ENCODE data around the gene CCDC27.

Gene CCDC27

DNA sequence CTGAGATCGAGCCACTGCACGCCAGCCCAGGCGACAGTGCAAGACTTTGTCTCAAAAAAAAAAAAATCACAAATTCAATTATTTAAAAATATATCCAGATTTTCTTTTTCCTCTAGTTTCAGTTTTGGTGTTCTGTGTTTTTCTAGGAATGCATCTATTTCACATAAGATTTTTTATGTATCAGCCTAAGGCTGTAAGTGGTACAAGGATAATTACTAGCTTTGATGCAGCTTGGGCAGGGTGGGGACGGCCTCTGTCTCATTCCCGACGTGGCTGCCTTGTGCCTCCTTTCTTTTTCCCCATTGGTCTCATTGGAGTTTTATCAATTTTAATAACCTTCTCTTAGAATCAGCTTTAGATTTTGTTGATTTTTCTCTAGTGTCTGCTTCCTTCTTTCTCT lies 6.9 kb downstream of the CCDC27 start:
- H3K27ac Mint-ChIP-seq: no peak overlapping the region
- TF ChIP-seq, protein P1, sequence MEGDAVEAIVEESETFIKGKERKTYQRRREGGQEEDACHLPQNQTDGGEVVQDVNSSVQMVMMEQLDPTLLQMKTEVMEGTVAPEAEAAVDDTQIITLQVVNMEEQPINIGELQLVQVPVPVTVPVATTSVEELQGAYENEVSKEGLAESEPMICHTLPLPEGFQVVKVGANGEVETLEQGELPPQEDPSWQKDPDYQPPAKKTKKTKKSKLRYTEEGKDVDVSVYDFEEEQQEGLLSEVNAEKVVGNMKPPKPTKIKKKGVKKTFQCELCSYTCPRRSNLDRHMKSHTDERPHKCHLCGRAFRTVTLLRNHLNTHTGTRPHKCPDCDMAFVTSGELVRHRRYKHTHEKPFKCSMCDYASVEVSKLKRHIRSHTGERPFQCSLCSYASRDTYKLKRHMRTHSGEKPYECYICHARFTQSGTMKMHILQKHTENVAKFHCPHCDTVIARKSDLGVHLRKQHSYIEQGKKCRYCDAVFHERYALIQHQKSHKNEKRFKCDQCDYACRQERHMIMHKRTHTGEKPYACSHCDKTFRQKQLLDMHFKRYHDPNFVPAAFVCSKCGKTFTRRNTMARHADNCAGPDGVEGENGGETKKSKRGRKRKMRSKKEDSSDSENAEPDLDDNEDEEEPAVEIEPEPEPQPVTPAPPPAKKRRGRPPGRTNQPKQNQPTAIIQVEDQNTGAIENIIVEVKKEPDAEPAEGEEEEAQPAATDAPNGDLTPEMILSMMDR (IDR thresholded peaks at IDR 0.05): no peak
- DNase-seq: no peak
- no peaks in the 10 kb centered on the region for H3K36me3 Mint-ChIP-seq (ENCODE audit: low read depth)
- H3K4me1 Mint-ChIP-seq: peaks cover 4% of the 10 kb centered on the region
- H3K9me3 Mint-ChIP-seq: peaks cover 17% of the 10 kb centered on the region
- no peak overlapping the region for H3K4me3 Mint-ChIP-seq
- peaks cover 42% of the 10 kb centered on the region for H3K27me3 Mint-ChIP-seq (ENCODE audit: low read depth, poor library complexity)

DNA sequence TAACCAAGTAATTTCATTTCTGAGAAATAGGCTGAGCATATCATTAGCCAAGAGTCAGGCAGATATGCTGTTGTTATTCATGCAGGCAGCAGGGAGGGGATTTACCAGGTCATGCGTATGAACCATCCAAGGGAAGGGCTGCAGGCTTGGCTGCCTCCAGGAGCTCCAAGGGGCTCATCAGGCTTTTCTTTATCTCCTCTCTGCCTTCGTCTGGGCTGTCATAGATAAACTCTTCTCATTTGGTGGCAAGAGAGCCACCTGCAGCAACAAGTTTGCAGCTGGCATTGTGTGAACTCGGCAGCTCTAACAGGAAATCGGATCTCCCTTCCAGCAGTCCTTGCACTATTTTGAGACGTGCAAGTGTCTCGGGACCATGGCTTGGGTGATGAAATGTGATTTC lies 7.5 kb downstream of the CCDC27 start:
- no peak for DNase-seq
- TF ChIP-seq, protein P1 (IDR thresholded peaks at IDR 0.05): no peak

DNA sequence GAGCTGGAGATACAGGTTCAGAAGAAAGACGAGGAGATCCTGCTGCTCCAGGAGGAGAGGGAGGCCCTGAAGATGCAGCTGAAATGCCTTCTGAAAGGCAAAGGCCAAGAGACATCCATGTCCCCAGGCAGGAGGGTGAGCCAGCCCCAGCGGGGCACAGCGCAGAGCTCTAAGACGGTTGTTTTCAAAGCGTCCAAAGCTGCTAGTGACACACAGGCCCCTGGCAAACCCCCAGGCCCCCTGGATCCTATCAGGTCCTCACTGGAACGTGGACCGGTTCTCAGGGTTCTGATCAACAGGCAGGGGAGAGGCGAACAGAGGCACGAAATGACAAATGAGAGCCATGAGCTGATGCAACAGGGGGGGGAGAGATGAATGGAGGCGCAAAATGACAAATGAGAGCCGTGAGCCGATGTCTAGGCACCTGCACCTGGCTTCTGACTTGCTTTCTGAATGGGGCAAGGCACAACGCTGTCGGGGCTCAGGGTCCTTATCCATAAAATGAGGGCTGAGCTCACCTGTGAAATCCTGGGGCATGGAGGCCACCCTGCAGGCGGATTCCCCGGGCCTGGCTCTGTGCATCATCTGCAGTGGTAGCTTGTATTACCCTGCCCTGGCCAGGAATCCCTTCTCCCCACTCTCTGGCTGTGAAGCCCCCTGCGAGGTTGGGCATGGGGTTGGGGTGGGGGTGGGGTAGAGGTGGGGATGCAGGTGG lies 9.2 kb downstream of the CCDC27 start:
- no peaks in the 10 kb centered on the region for H3K36me3 Mint-ChIP-seq (ENCODE audit: low read depth)
- DNase-seq: no peak
- TF ChIP-seq, protein P1 (IDR thresholded peaks at IDR 0.05): no peak
- H3K27ac Mint-ChIP-seq: peak overlapping the region; percentile 65
- peaks cover 4% of the 10 kb centered on the region for H3K4me1 Mint-ChIP-seq
- peaks cover 43% of the 10 kb centered on the region for H3K27me3 Mint-ChIP-seq (ENCODE audit: low read depth, poor library complexity)
- peaks cover 32% of the 10 kb centered on the region for H3K9me3 Mint-ChIP-seq
- no peak overlapping the region for H3K4me3 Mint-ChIP-seq

More for the DNA sequence above, 7.5 kb downstream of the CCDC27 start:
- Mint-ChIP-seq H3K36me3 (ENCODE audit: low read depth) (no peaks in the 10 kb centered on the region), H3K4me3 (no peak overlapping the region), H3K9me3 (peaks cover 17% of the 10 kb centered on the region), H3K4me1 (peaks cover 4% of the 10 kb centered on the region), H3K27me3 (ENCODE audit: low read depth, poor library complexity) (peaks cover 48% of the 10 kb centered on the region), H3K27ac (no peak overlapping the region)

DNA sequence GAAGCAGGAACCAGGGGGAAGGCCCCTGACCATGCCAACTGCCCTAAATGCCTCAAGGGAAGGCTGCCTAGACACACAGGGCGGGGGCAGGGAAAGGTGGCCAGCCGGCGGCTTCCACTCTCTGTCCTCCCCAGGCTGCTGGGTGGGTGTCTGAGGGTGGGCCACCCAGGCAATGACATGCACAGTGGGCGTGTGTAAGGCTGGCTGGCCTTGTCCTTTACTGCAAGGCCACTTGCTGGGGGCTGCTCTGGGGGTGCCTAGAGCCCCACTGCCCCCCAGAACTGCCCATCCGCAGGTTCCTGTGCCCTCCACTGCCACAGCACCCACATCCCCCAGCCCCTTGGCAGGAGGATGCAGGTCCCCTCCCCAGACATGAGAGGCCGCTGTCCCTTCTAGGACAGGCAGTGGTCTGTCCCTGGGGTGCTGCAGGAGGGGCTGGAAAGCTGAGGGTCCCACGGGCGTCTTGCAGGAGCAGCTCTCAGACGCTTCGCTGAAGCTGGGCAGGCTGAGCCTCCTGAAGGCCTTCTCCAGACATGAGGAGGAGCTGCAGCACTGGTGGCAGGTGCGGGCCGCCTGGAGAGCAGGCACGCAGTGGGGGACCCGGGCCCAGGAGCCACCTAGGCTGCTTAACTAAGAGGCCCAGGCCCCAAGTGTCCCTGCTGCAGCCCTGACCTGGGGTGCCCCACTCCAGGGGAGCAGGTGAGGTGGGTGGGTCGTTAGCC lies 10.1 kb downstream of the CCDC27 start:
- Mint-ChIP-seq H3K27ac (no peak overlapping the region), H3K4me3 (no peak overlapping the region), H3K27me3 (ENCODE audit: low read depth, poor library complexity) (peaks cover 42% of the 10 kb centered on the region), H3K36me3 (ENCODE audit: low read depth) (no peaks in the 10 kb centered on the region), H3K9me3 (peaks cover 32% of the 10 kb centered on the region), H3K4me1 (peaks cover 4% of the 10 kb centered on the region)
- TF ChIP-seq, protein P1 (IDR thresholded peaks at IDR 0.05): no peak
- DNase-seq: no peak

DNA sequence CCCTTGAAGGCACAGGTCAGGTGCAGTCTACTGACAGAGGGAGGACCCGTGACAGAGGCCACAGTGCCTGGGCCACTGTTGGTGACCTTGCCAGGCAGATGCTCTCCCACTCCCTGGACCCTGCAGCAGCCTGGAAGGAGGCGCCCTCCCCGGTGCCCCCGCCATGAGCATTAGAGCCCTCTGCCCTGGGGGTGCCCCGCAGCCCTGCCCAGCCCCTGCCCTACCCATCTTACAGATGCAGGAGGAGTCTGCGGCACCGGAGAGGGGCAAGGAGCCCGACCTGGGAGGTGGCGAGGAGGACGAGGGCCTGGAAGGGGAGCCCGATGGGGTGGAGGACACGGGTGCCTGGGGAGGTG lies 10.6 kb downstream of the CCDC27 start:
- Mint-ChIP-seq H3K36me3 (ENCODE audit: low read depth) (no peaks in the 10 kb centered on the region), H3K27me3 (ENCODE audit: low read depth, poor library complexity) (peaks cover 48% of the 10 kb centered on the region), H3K4me1 (peaks cover 8% of the 10 kb centered on the region), H3K4me3 (no peak overlapping the region), H3K27ac (no peak overlapping the region), H3K9me3 (peaks cover 36% of the 10 kb centered on the region)
- TF ChIP-seq, protein P1 (IDR thresholded peaks at IDR 0.05): no peak
- DNase-seq: no peak

All from nephron progenitor cell (in vitro differentiated cells).